ENCODE data around the gene TACSTD2. TPM values are rescaled to one million over a fixed set of nuclear protein-coding genes. Genes with fewer than 3 reads are reported as not detected.

TACSTD2 gene
- total RNA-seq, 1 experiment from 2014 or later = 1.2 TPM

GRCh38 chr1:58568271-58568860 is 8.7 kb downstream of the TACSTD2 start:
- no peak for TF ChIP-seq CTCF (conservative IDR thresholded peaks at IDR 0.05)
- Histone ChIP-seq H3K4ac (ENCODE audit: low read depth, low read length) (no peak overlapping the region), H3K9ac (ENCODE audit: extremely low read depth, insufficient read length, low read length) (no peak overlapping the region), H2AK5ac (ENCODE audit: insufficient read length, low read length) (no peak overlapping the region), H3T11ph (ENCODE audit: low read length) (no peak overlapping the region), H2AFZ (ENCODE audit: low read length) (no peak overlapping the region), H3K23me2 (ENCODE audit: insufficient read length, low read depth, low read length, poor library complexity, severe bottlenecking) (no peaks in the 10 kb centered on the region), H3K23ac (ENCODE audit: insufficient read length, low read depth, low read length) (no peak overlapping the region), H2BK20ac (ENCODE audit: low read depth, low read length, poor library complexity, severe bottlenecking) (no peak overlapping the region), H3K18ac (ENCODE audit: insufficient read length, low read depth, low read length) (no peak overlapping the region), H4K91ac (ENCODE audit: insufficient read length, low read depth, low read length) (no peak overlapping the region), H2BK15ac (ENCODE audit: low read depth, low read length) (no peak overlapping the region), H3K4me1 (ENCODE audit: insufficient read depth, low read length) (peaks cover 3% of the 10 kb centered on the region; the same call in 1 of the 2 replicates), H3K4me2 (ENCODE audit: insufficient read depth, insufficient read length, low read length) (no peak overlapping the region), H3K56ac (ENCODE audit: insufficient read length, low read depth, low read length) (no peak overlapping the region), H3K9me3 (ENCODE audit: control insufficient read depth, low read depth, low read length) (no peaks in the 10 kb centered on the region), H2BK120ac (ENCODE audit: low read depth, low read length, poor library complexity, severe bottlenecking) (no peak overlapping the region), H4K8ac (replicated peaks; ENCODE audit: insufficient read length, low read depth, low read length) (no peak overlapping the region), H4K20me1 (ENCODE audit: control insufficient read depth, insufficient read depth, insufficient read length) (no peaks in the 10 kb centered on the region), H3K79me2 (ENCODE audit: insufficient read depth, low read length) (no peaks in the 10 kb centered on the region), H3K79me1 (ENCODE audit: insufficient read depth, low read depth, low read length, poor library complexity, severe bottlenecking) (no peaks in the 10 kb centered on the region), H2BK12ac (ENCODE audit: insufficient read length, low read depth, low read length) (no peak overlapping the region), H3K27me3 (ENCODE audit: insufficient read depth, low read length) (no peaks in the 10 kb centered on the region), H3K14ac (ENCODE audit: insufficient read depth, low read length) (no peak overlapping the region), H3K27ac (ENCODE audit: insufficient read length, low read depth, low read length) (no peak overlapping the region), H4K5ac (ENCODE audit: insufficient read length, low read depth, low read length) (no peak overlapping the region), H2BK5ac (ENCODE audit: insufficient read length, low read length) (no peak overlapping the region)
- no CpG with 5 or more reads among the region's 4 CpGs for WGBS (ENCODE audit: extremely low coverage, insufficient read length, low lambda C conversion rate)
- H3K4me1 Mint-ChIP-seq = peaks cover 43 to 44% of the 10 kb centered on the region in 2 experiments
- no peaks in the 10 kb centered on the region; the same call in 1 of the 2 replicates for H3K27me3 Mint-ChIP-seq (ENCODE audit: low read depth)
- no peak overlapping the region for H3K27ac Mint-ChIP-seq
- DNase-seq = no peak
- no peaks in the 10 kb centered on the region; a peak in 1 of 5 replicates for H3K9me3 Mint-ChIP-seq
- no peak overlapping the region for H3K4me3 Mint-ChIP-seq
- H3K36me3 Mint-ChIP-seq (ENCODE audit: insufficient read depth in 1 of 3, low read depth in 3 of 3) = no peaks in the 10 kb centered on the region
